Inflammatory macrophage (primary cell): Measurements from ENCODE around the gene DYNC1I1.
"Not testable (repeated sequence)": the region's sequence is repeated elsewhere in the genome, so short reads cannot be mapped to it uniquely, and the experiment has no call there.

Source experiments
- DNase-seq, 2 donors: peaks; one replicate each; pipeline ENCODE4 v3.0.0-alpha.2; 2020 to 2022

Gene DYNC1I1

DNA sequence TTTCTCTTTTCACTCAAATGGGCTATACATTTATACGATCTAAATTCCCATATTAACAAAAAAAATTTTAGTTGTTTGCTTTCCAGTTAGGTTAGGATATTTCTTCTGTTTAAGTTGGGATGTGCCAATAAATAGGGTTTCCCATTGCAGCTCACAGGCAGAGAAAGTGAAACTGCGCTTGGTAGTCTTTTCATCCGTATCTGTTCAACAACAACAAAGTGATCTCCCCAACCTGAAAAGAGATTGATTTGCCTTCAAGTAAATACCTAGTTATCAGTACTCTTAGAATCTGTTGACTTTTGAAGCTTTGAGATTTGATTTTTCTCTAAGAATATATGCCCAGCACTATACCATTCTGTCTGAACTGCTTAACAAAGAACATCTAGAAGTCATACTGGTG lies 143.4 kb downstream of the DYNC1I1 start:
- no peak for DNase-seq

DNA sequence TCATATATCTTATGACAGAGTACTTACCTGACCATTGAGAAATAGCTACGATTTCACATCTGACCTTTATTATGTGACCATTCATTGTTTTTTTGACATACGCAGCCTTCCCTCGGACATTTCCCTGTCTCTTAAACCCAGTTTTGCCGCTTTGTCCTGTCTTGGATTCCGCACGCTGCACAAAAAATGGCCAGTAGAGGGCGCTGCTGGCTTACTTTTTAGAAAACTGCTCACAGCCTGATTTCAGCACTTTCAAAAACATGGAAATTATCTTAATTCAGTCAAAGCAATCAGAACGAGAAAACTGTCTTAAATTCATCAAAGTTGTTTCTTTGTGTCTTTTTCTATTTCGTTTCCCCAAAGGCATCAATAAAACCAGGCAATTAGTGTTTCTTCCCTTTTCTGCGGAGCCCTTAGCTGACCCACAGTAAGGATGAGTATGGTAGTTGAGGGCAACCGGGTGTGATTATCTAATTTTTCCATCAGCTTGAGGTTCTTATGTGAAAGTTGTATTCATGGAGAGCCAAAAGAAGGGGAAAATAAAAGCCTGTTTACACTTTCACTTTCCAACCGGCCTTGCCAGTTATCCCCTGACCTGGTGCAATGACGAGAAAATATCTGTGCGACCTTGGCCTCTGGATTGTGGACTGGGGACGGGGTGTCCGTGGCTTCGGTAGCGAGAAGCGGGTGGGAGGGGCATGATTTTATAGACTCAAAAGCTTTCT lies 144.4 kb downstream of the DYNC1I1 start:
- peak; percentile 72 to 73 for DNase-seq

DNA sequence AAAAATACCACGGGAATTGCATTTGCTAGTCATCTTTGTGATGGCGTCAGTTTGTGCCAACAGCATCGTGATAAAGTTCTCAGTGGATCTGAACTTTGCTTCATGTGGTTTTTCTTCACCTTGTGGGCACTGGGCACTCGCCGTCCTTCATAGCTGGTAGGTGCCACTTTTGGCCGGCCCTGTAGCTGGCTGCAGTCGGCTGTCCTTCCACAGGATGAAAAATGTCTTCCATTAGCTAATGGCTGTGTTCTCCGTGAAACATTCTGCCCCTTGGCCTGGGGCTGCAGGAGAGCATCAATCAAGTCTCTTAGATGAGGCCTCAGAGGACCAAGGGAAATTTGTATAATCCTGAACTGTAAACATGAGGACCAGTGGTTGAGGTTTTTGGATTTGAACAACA lies 145.3 kb downstream of the DYNC1I1 start:
- DNase-seq: no peak

DNA sequence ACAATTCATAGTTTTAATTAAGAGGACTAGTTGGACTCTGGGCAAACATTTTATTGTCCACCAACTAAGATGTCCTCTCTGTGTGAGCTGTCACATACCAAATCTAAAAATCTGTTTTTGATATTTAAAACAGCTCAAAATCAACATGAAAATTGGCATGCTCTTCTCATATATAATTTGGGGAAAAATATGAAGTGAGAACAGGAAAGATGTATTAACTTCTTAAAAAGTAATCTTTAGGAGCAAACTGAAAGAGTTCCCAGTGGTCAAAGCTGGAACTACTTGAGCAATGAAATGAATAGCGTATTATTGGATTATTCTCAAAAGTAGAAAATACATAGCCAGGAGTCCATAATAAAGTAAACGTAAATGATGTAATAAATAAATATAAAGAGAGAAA lies 147.2 kb downstream of the DYNC1I1 start:
- DNase-seq: no peak

DNA sequence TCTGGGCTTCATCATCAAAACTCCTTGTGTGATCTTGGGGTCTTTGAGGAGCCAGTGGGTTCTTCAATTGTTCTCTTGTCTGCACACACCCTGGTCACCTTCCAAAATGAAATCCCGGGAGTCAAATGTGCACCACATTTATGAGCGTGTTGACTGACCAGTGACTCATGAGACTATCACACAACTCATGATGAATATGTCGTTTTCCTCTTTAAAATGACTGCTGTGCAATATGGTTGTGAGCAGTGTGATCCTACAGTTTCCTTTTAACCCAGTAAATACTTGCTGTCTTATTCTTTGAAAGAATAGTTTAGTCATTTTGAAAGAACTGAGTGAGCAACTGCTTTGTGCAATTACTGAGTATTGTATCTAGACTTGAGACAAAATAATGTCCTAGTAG lies 149.2 kb downstream of the DYNC1I1 start:
- no peak for DNase-seq

DNA sequence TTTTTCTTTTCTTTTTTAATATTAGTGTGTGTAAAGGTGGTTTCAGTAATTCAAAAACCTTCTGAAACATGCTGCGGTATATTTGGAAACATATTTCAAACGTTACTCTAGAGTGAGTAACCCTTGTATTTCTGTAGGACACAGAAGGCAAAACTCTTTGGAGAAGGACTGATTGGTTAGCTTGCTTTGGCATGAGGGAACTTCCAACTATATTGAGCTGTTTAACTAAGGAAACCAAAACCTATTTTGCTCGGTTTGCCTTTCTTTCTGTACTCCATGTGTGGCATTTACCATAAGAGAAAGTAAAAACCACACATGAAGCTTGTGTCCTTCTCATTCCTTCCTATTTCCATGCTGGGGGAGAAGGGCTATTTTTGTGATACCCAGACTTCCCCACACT lies 149.8 kb downstream of the DYNC1I1 start:
- DNase-seq: no peak

DNA sequence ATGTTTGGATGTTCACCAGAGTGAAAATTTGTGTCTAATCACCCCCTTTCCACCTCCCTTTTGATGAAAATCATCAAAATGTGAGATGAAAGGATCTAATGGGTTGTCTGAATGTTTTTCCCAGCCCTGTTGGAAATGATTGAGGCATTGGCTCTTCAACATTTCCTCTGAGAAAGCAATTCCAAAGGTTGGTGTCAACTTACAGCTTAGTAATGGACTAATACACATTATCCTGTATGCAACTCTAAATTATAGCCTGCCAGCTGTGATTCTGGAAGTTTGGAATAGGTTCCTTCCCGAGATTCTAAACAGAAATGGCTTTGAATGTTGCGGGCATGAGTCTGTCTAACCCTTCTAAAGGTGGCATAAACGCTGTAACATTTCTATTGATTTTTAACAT lies 152.9 kb downstream of the DYNC1I1 start:
- DNase-seq: no peak

DNA sequence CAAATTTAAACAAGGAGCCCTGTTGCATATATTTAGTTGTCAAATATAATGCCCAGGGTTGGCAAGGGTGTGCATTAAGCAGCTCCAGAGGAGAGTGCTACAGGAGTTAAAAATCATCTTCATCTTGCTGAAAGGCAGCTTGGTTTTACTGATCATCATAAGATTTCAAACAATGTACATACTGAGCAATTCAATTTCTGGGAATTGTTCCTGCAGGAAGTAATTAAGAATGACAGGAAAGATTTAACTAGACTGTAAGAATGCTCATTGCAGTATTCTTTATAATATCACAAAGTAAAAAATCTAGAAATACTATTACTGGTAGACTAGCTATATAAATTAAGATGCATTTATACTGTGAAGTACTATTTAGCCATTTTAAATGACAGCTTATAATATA lies 153.6 kb downstream of the DYNC1I1 start:
- no peak for DNase-seq

DNA sequence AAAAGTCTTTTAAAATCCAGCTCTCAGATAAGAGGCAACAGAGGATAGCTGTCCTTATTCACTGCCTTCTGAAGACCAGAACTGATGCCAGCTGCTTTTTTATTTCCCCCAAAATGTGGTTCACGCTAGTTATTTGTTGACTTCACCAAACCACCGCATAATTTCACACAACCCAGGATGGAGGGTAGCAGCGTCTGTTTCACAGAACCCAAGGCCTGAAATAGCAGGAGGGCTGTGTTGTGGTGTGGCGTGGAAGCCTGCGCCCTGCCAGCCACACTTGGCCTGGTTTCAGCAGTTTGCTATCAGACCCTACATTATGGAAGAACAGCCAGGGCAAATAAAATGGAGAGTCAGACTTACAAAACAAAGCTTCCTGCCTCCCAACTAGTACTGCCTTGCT lies 155.4 kb downstream of the DYNC1I1 start:
- DNase-seq: no peak

DNA sequence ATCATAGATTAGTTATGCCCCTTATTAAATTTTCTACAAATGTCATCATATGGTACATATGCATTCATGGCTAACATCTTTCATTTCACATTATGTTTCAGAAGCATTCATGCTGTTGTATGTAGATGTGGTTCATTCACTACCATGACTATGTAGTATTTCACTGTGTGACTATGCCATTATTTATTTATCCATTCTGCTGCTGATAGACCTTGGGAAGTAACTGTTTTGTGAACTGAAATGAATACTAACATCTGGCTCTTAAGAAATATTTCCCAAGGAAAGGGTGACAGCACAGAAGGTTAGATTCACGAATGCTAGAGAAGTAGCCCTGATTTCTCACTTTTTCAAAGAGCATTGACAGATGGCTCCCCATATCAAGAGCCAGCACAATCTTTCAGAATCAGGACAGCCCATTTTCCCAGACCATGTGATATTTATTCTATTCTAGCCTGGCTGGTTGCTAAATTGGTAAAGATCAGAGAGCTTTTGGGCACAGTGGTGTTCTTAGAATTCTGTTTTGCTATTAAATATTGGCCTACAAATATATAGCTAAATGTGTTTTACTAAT lies 157.4 kb downstream of the DYNC1I1 start:
- no peak for DNase-seq

DNA sequence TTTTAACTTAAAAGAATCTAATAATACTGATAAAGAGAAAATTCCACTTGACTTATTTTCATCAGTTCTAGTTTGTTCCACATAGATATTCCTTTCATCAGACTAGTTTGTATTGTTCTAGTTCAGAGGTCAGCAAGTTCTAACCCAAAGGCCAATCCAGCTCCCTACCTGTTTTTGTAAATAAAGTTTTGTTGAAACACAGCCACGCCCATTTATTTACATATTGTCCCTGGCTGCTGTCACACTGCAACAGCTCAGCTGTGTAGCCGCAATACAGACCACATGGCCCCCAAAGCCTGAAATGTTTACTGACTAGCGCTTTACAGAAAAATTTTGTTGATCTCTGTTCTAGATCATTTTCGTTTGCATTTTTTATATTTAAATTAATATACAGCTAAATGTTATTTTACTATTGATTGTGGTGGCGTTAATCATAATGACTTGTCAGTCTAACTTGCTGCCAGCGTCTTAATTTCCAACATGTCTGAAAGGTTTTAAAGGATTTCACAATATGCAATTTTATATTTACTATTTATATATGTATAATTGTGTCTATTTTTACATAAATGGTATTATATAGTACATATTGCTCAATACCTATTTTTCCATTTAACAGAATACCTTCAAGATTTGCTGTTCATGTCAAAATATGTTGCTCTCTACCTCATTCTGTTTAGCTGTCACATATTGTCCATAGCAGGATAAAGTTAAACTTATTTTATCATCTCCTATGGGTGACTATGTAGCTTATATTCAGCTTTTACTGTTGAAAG lies 159.3 kb downstream of the DYNC1I1 start:
- no peak for DNase-seq

DNA sequence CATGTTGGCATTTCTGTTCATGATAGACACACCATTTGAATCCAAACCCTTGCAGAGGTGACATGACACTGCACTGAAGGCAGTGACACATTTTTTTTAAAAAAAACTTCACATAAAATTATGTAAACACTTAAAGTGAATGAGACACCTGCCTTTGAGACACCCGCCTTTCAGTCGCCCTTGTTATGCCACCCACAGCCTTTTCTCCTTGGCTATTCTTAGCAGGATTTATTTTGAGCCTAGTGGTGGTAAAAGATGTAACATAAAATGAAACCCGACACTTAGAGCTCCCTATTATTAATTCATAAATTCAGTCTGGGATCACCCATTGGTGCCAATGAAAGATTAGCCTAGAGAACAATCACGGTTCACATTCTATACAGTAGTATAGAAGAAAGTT lies 161.3 kb downstream of the DYNC1I1 start:
- no peak for DNase-seq

DNA sequence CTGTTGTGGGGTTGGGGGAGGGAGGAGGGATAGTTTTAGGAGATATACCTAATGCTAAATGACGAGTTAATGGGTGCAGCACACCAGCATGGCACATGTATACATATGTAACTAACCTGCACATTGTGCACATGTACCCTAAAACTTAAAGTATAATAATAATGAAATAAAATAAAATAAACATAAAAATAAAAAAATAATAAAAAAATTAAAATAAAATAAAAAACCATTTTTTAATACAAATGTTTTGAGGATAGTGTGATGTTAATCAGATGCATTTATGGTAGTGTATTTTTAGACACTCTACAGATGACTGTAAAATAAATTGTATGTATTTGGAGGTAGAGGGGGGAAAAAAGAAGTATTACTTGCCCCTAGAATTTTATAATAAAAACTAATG lies 172.5 kb downstream of the DYNC1I1 start:
- not testable (repeated sequence) for DNase-seq

DNA sequence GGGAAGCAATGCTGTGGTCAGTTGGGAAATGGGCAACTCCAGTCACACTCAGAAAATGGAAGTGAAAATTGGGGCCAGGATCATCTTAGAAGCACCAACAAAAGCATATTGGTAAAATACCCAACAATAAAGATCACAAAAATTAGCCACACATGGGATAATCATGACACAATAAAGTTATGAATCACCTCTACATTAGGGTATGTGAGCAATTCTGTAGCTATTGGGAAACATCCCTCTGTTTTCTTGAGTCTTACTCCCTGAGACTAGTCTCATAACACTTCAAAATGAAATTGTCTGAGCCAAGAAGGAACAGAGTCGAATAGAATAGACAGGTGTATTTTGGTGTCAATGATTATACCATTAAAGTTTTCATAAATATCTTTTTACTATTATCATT lies 178.3 kb downstream of the DYNC1I1 start:
- no peak for DNase-seq

DNA sequence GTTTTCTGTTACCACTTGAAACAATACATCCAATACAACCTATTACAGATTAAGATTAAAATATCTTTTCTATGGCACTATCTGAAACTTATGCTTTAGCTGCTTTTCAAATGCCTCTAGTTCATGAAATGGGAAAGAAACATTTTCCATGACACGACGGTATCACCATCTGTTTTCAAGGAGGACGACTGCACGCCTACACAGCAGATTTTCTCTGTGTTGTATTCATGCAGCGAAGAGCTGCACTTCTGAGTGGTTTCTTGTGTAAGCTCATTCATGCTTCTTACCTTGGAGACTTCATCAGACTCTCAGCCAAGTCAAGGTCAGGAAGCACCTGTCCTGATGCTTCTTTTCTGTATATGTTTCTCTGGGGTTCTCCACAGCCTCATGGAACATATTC lies 179.2 kb downstream of the DYNC1I1 start:
- no peak for DNase-seq

DNA sequence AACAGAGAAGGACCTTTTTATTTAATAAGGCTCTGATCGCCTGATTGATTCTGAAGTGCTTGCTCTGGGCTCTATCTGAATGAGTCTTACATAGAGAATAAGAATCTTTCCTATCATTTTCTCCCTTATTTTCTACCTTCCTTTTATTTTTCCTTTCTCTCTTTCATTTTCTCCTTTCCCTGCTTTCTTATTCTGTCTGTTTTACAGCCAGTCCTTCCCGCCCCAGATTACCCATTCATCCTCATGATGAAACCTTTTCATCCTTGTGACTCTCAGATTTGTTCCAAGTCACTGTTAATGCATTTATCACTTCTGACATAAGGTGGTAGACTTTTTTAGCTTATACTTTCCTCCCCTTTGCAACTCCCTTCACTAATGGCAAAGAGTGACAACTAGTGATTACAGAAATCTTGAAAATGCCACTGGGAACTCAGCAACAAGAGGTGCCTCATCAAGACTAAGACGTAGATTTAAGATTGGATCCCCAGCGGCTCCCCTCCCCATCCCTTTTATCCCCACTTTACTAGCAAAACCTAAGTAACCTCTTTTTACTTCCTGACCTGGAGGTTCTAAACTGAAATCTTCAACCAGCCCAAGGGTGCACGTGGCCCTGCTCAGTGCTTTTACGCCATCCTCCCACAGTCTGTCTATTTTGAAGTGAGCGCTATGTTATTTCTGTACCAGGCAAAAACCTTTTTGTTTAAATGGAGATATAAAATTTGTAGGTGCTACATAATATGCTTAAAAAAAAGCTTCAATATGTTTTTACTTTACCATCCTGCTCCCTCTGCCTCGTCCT lies 179.8 kb downstream of the DYNC1I1 start:
- DNase-seq: no peak

DNA sequence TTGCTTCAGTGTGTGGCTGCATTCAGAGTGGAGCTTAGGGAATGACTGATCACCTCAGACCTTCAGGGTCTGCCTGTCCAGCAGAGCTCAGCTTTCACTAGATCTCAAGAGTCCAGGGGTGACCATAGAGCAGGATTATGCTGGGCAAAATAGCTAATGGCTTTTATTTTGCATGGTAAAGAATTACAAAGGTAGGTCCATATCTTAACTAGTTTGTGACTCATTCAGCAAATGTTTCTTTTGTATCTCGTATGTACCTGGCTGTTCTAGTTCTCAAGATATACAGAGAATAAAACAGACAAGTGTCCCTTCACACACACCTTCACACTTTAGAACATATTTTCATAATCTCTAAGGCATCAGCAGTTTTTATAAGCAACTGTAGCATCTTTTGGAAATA lies 180.5 kb downstream of the DYNC1I1 start:
- DNase-seq: no peak

DNA sequence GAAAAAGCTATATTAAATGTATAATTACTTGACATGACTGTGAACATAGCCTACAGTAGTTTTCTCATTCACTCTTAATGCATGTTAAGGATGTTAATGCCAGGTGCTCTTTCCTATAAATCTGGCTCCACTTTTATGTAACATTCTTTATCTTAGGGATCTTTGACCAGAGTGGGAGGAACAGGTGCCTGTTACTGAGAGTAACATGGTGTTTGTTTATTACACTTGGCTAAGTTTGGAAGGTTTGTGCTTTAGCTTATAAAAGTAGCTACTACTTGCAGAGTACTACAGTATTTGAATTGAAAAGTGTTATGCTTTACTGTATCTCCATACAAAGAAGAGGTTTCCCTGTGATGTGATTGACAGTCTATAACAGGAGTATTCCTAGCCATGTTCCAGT lies 183.4 kb downstream of the DYNC1I1 start:
- no peak for DNase-seq

DNA sequence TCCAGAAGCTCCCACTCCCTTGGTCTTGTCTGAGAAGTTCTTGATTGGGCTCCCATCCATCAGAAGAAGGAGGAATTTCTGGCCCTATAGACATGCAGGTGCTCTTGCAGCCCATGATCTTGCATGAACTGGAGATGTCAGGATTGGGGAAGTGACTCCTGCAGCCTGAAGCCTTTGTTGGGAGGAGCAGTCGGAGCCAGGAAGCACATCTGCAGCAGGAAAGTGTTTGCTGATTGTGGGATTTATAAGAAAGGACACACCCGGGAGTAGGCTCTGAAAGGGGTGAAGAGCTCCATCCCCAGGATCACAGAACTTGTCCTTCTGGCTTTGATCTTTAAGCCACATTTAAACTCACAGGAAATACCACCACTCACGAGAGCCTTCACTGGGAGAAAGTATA lies 185.2 kb downstream of the DYNC1I1 start:
- DNase-seq: no peak

DNA sequence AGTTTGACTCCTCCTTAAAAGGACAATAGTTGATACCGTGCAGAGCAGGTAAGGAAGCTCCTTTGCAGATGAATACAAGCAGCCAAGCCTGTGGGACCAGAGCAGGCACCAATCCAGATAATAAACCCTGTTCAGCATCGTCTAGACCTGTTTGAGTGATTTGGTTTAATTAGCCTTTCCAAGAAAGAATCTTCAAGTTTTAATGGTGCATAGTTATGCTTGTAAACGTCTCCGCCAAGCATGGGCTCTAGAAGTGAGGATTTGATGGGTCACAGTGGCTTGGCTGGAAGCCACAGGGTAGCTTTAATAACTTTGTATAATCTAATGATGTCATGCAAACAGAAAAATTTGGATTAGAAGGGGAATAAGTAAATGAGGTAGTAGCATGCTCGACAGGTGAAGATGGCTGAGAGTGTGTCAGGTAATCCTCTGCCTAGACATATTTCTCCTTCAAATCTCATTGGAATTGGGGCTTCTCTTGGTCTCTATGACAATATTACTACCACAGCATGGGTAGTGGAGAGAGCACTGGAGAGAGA lies 188.4 kb downstream of the DYNC1I1 start:
- no peak for DNase-seq

DNA sequence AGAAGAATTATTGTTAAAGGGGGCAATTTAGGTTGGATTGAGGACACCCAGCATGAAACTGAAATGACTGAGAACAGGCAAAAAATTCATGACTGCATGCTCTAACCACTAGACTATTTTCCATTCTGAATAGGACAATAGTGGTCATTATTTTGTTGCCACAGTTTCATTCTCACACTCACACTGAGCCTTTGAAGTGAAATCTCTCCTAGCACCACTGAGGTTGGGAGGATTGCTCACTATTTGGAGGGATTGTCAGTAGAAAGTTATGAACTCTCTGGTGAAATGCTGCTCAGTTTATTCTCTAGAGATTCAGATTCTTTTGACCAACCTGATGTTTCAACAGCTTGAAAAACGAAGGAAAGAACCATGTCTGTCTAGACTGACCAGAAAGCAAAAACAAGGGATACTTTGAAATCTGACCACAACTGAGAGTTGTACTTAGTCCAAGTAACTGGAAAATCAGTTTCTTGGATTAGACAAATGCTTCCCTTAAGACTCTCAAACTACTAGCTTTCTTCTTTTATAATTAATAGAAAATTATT lies 191.2 kb downstream of the DYNC1I1 start:
- no peak for DNase-seq

DNA sequence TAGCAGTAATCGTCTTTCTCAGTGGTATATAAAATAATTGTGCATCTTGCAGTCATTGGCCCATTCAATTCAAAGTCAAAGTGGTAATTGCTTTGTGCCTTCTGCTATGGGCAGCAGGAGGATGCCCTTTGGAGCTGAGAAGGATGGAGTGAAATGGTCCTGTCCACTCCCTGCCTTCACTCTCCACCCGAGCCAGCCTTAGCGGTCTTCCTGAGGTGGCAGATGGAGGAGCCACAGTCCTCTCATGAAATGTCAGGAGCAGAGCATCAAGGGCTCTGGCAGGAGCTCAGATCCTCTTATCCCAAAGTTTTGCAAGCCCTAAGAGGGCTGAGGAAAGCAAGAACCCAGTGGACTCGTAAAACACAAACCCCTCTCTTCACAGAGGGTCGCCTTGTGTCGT lies 199.4 kb downstream of the DYNC1I1 start:
- DNase-seq: no peak

DNA sequence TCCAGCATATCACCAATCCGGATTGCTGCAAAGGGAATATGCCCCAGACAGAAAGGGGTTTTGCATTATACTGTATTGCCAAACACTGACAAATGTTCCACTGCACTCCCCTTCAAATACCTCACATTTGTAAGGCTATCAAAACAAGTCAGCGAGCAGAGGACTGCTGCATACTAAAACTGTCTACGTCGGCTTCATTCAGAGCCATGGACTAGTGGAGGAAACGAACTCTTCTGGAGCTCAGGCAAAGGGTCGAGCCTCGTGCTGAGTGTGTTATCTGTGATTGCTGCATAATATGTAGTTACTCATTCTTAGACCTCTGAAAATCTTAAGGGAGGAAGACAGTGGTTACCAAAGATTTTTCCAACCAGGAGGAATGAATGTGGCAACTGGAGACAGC lies 200.2 kb downstream of the DYNC1I1 start:
- no peak for DNase-seq
